GM12864 (cell line): ENCODE results near the gene OLFML1.

Experiments
- DNase-seq: peaks from one replicate; pipeline ENCODE4 v3.0.0-alpha.2; 2011; ENCODE audit warnings: low read depth
- H3K4me3 ChIP-seq: 2 replicates; pipeline ENCODE4 v1.5.1; 2011; ENCODE audit warnings: mild to moderate bottlenecking, low read depth, low read length, control low read depth
- TF ChIP-seq, protein P1 (sequence below): IDR thresholded peaks from 2 replicates; pipeline ENCODE4 v1.5.1; 2011; ENCODE audit warnings: low read depth, mild to moderate bottlenecking, moderate library complexity, low read length, control low read depth, inconsistent platforms; ENCODE audit errors: missing control alignments

The OLFML1 gene

DNA sequence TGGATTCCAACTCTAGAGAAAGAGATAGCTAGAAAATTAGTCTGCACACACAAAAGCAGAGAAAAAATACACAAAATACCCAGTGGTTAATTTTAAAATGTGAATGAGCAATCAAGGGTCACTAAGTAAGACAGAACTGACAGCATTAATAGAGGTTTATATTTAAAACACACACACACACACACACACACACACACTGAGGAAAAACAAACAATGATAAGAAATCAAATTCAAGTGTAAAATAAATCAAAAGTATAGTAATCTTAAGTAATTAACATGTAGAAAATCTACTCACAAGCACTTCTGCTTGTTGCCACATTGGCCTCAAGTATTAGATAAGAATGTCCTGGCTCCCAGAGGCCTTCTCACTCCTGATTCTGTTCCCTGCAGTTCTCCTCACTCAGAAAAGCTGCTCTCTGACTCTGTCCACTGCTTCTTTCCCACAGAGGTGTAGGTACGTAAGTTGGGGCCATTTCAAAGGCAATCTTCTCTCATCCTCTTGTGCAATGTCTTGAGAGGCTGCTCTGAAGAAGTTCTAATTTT is 33.3 kb upstream of the OLFML1 start:
- no peak overlapping the region for H3K4me3 ChIP-seq
- TF ChIP-seq, protein P1, sequence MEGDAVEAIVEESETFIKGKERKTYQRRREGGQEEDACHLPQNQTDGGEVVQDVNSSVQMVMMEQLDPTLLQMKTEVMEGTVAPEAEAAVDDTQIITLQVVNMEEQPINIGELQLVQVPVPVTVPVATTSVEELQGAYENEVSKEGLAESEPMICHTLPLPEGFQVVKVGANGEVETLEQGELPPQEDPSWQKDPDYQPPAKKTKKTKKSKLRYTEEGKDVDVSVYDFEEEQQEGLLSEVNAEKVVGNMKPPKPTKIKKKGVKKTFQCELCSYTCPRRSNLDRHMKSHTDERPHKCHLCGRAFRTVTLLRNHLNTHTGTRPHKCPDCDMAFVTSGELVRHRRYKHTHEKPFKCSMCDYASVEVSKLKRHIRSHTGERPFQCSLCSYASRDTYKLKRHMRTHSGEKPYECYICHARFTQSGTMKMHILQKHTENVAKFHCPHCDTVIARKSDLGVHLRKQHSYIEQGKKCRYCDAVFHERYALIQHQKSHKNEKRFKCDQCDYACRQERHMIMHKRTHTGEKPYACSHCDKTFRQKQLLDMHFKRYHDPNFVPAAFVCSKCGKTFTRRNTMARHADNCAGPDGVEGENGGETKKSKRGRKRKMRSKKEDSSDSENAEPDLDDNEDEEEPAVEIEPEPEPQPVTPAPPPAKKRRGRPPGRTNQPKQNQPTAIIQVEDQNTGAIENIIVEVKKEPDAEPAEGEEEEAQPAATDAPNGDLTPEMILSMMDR, result no peak
- no peak for DNase-seq

DNA sequence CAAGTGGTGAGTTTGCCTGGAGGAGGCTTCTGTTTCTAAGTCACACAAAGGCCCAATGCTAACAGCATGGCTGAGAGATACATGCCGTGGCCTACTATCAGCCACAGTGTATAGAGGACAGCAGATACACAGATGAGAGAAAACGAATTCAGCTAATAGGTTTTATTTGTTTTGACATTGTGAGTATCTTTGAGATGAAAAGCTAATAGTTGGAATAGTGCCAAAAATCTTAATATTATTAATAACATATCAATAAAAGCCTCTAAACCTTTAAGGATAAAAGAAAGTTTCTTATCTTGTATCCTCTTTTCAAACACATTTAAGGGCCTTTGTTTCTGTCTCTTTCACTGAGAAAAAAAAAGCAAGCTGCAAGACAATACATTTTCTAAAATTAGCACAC is 30.5 kb upstream of the OLFML1 start:
- H3K4me3 ChIP-seq, result no peak overlapping the region
- DNase-seq, result no peak

DNA sequence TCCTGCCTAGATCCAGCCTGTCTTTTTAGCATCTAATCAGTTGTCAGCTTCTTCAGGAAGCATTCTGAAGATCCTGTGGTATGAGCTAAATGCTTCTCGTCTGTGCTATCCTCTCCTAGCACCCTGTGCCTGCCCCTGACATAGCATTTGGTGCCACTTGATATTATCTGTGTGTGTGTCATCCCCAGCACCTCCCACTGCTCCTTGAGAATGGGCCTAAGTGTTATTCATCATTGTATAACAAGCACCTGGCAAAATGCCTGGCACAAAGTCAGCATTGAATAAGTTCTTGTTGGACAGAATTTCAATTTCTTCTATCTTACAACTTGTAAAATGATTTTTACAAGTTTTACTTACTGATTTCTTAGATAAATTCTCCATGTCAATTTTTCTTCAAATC is 28.1 kb upstream of the OLFML1 start:
- DNase-seq, result no peak
- H3K4me3 ChIP-seq, result no peak overlapping the region
- TF ChIP-seq, protein P1, result no peak

More for the DNA sequence above, 30.5 kb upstream of the OLFML1 start:
- TF ChIP-seq, protein P1, result no peak

DNA sequence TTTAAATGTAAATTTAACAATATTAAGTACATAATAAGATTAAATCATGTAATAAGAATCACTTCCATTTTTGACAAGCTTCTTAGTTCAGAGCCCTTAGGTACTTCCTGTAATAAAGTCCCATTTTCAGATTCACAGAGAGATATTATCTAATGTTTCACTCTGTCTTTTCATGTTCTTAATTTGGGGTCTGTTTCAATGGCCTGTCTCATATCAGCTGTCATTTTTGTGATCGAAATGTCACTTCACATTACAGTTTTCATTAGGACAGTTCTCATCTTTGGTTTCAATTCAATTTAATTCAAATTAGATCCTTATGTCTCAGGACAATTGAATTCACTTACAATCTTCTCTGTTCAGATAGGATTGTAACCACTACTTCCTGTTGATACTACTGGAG is 22.6 kb upstream of the OLFML1 start:
- no peak for DNase-seq
- no peak overlapping the region for H3K4me3 ChIP-seq
- TF ChIP-seq, protein P1, result no peak

GRCh38 chr11:7467652-7468051 is 17.7 kb upstream of the OLFML1 start:
- no peak overlapping the region for H3K4me3 ChIP-seq
- TF ChIP-seq, protein P1, result no peak
- no peak for DNase-seq

GRCh38 chr11:7469351-7469865 is 15.9 kb upstream of the OLFML1 start:
- H3K4me3 ChIP-seq, result no peak overlapping the region
- TF ChIP-seq, protein P1, result no peak
- DNase-seq, result no peak

GRCh38 chr11:7471071-7471470 is 14.2 kb upstream of the OLFML1 start:
- H3K4me3 ChIP-seq, result no peak overlapping the region
- no peak for DNase-seq
- TF ChIP-seq, protein P1, result no peak
